ENCODE results near the gene TBL1Y. TPM values are rescaled to one million over a fixed set of nuclear protein-coding genes. Genes with fewer than 3 reads are reported as not detected.

Gene TBL1Y
- total and polyA plus RNA-seq, 2 of the 4 experiments (the other 2 are of a cell fraction) = not detected

GRCh38 chrY:6935497-6935896 is 25.0 kb downstream of the TBL1Y start:
- ChIA-PET POLR2A (ENCODE audit: unreplicated experiment) (no interaction called here), CTCF (no interaction called here)
- no peak overlapping the region for H3K18ac ChIP-seq (ENCODE audit: low read depth, low read length)
- no peak overlapping the region for H4K5ac ChIP-seq (ENCODE audit: low read depth, low read length)
- no peak overlapping the region for H4K91ac ChIP-seq (ENCODE audit: insufficient read depth, low read depth, low read length)
- no peak for ATAC-seq (ENCODE audit: low read depth)
- H3K14ac ChIP-seq (replicated peaks; ENCODE audit: low read depth, low read length) = no peak overlapping the region
- no peaks in the 10 kb centered on the region for H3K4me1 ChIP-seq (ENCODE audit: control insufficient read depth, insufficient read depth, low read length)
- H3K79me1 ChIP-seq (ENCODE audit: low read depth in 1 of 2, low read length in 2 of 2) = no peaks in the 10 kb centered on the region
- TF ChIP-seq ELK1 (IDR thresholded peaks at IDR 0.05; ENCODE audit: borderline replicate concordance, low read depth, low read length) = no peak
- TF ChIP-seq POLR2A (IDR thresholded peaks at IDR 0.05; ENCODE audit: low read depth, low read length) = no peak
- TF ChIP-seq MAZ (IDR thresholded peaks at IDR 0.05; ENCODE audit: borderline replicate concordance, low read depth, low read length) = no peak
- TF ChIP-seq RCOR1 (IDR thresholded peaks at IDR 0.05; ENCODE audit: insufficient replicate concordance, low read length) = no peak
- TF ChIP-seq FOS (IDR thresholded peaks at IDR 0.05; ENCODE audit: low read depth, low read length) = no peak
- no peak for TF ChIP-seq RFX5 (IDR thresholded peaks at IDR 0.05; ENCODE audit: low read depth, low read length)
- no peak for TF ChIP-seq MXI1 (IDR thresholded peaks at IDR 0.05; ENCODE audit: borderline replicate concordance, low read depth, low read length)
- TF ChIP-seq NFE2L2 (IDR thresholded peaks at IDR 0.05; ENCODE audit: low read depth, low read length) = no peak
- TF ChIP-seq CHD1 (IDR thresholded peaks at IDR 0.05; ENCODE audit: low read depth, low read length) = no peak
- TF ChIP-seq MAFK (IDR thresholded peaks at IDR 0.05; ENCODE audit: low read depth, low read length) = no peak
- TF ChIP-seq RAD21 (IDR thresholded peaks at IDR 0.05; ENCODE audit: low read length) = no peak
- no peak for TF ChIP-seq CEBPB (IDR thresholded peaks at IDR 0.05; ENCODE audit: low read depth, low read length)
- no peak for TF ChIP-seq CTCF (conservative IDR thresholded peaks at IDR 0.05; ENCODE audit: low read depth, low read length)
- TF ChIP-seq BHLHE40 (IDR thresholded peaks at IDR 0.05; ENCODE audit: low read depth, low read length) = no peak
- H3K36me3 ChIP-seq (ENCODE audit: control insufficient read depth, insufficient read depth, low read length) = no peaks in the 10 kb centered on the region
- no peak overlapping the region for H2AK5ac ChIP-seq (ENCODE audit: low read depth, low read length)
- no peak overlapping the region for H2AFZ ChIP-seq (replicated peaks; ENCODE audit: low read length, poor library complexity)
- H3K4me2 ChIP-seq (ENCODE audit: low read depth, low read length) = no peak overlapping the region
- no peak overlapping the region for H3K27ac ChIP-seq (ENCODE audit: insufficient read depth, low read length)
- no peak for DNase-seq
- intact Hi-C loops (cut with micrococcal nuclease) = no loop called here
- H3K9me3 ChIP-seq (ENCODE audit: control insufficient read depth, insufficient read depth, low read length) = no peaks in the 10 kb centered on the region
- H2BK15ac ChIP-seq (ENCODE audit: low read depth, low read length) = no peak overlapping the region
- H4K8ac ChIP-seq (ENCODE audit: low read depth in 2 of 2, low read length in 2 of 2) = no peak overlapping the region
- H2BK120ac ChIP-seq (ENCODE audit: low read depth, low read length) = no peak overlapping the region
- H2BK20ac ChIP-seq (ENCODE audit: low read depth, low read length) = no peak overlapping the region
- BruUV-seq (replicated peaks) = no TSS peak
- WGBS, 2 experiments (ENCODE audit: extremely low coverage in 2 of 2, insufficient read length in 1 of 2) = no CpG with 5 or more reads among the region's 2 CpGs
- no peaks in the 10 kb centered on the region for H3K27me3 ChIP-seq (ENCODE audit: control insufficient read depth, insufficient read depth, low read length)
- no peak overlapping the region for H3K23ac ChIP-seq (ENCODE audit: low read depth, low read length)
- no peak overlapping the region for H2AK9ac ChIP-seq (replicated peaks; ENCODE audit: low read depth, low read length, poor library complexity)
- no peak overlapping the region for H3K4ac ChIP-seq (ENCODE audit: low read depth, low read length)
- no peaks in the 10 kb centered on the region for H3K9me1 ChIP-seq (ENCODE audit: insufficient read depth, low read length)
- no peak overlapping the region for H3K4me3 ChIP-seq (ENCODE audit: insufficient read depth, low read depth, low read length)
- no peaks in the 10 kb centered on the region for H4K20me1 ChIP-seq (ENCODE audit: insufficient read depth, low read length)
- no peak overlapping the region for H3K56ac ChIP-seq (ENCODE audit: extremely low read depth, insufficient read depth, low read length)
- dilution Hi-C loops (cut with HindIII; ENCODE audit: low sequenced_read_pairs, unreplicated experiment) = no loop called here
- in situ Hi-C loops (cut with MboI; ENCODE audit: low sequenced_read_pairs) = no loop called here
- H3K9ac ChIP-seq (ENCODE audit: low read depth, low read length) = no peak overlapping the region
- H2BK5ac ChIP-seq (ENCODE audit: low read depth, low read length, poor library complexity, severe bottlenecking) = no peak overlapping the region

All from IMR-90 (cell line).